A549 treated with dexamethasone at 1 μM for 4 hours (cell line): ENCODE measurements around the gene ATP6V1G1. TPM values are rescaled to one million over a fixed set of nuclear protein-coding genes. Genes with fewer than 3 reads are reported as not detected.

Experiments
- total RNA-seq: library from RNA; stranded (reverse); fragments of 200-300 nt; extraction: Qiagen RNA extraction; gene quantifications from 5 replicates; pipeline ENCODE4 v1.2.3, GENCODE V29; 2022

The ATP6V1G1 gene, protein sequence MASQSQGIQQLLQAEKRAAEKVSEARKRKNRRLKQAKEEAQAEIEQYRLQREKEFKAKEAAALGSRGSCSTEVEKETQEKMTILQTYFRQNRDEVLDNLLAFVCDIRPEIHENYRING
- 102 to 148 TPM (median 108 TPM) in 5 replicates for total RNA-seq

DNA sequence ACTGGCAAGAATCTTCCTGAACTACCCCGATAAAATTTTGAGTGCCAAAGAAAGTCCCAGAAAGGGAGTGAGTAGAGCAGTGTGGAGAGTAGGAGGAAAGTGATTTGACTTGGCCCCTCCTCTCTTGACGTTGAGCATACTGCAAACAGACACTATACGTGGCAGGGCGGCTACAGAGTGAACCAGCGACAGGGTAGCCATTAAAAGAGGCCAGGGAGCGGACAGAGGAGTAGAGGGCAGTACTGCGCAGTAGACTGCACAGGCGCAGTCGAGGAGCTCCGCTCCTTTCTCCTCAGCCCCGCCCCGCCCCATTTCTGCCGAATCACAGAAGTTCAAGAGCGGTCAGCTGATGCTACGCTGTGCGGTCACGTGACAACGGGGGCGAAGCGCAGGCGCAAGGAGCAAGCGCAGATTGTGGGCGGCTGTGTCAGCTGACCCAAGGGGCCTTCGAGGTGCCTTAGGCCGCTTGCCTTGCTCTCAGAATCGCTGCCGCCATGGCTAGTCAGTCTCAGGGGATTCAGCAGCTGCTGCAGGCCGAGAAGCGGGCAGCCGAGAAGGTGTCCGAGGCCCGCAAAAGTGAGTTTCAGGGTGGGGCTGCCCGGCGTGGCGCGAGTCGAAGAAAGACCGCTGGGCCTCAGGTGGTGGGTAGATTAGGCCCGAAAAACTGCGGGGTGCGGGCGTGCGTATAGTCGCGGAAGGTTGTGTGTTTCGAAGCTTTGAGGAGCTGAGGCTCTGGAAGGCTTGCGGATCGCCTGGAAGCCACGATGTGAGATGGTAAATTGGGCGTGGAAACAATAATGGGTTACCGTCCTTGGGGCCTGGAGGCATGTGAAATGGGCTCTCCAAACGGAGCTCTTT, at the start of gene ATP6V1G1:
ATP6V1G1 (plus strand) TSS at position 425 of the 858 bp plus-strand sequence; CDS start at position 495, 70 bp downstream.

Other genes with a start within 250 kb of the ATP6V1G1 start
- gene AKNA, start 199.8 kb upstream of the ATP6V1G1 start, total RNA-seq = 6.5 to 8.4 TPM (median 7.7 TPM) in 5 replicates
- gene WHRN, start 82.3 kb upstream of the ATP6V1G1 start, total RNA-seq = 4.0 to 8.9 TPM (median 7.4 TPM) in 5 replicates
- gene TMEM268, start 23.5 kb downstream of the ATP6V1G1 start, total RNA-seq = 9.9 to 15.9 TPM (median 14.8 TPM) in 5 replicates
- gene TEX53, start 70.0 kb downstream of the ATP6V1G1 start, total RNA-seq = not detected in 5 replicates
- not detected in 5 replicates for gene TEX48, start 94.4 kb downstream of the ATP6V1G1 start, total RNA-seq
- gene TNFSF15, start 218.3 kb downstream of the ATP6V1G1 start, total RNA-seq = 0.06 to 0.11 TPM (median 0.07 TPM) in 5 replicates